Measurements from ENCODE around the gene ZFYVE19.

ZFYVE19 gene

GRCh38 chr15:40863660-40864270 lies 56.9 kb downstream of the ZFYVE19 start:
- in situ Hi-C loops (cut with MboI; ENCODE audit: low pct_unique_long_range_greater_than_20kb, low sequenced_read_pairs), result no loop called here
- DNase-seq, result no peak

All from KBM-7 (cell line).